Hypothalamus (tissue), 51 donors: Measurements from ENCODE around the gene S1PR2.
"Not testable (repeated sequence)": the region's sequence is repeated elsewhere in the genome, so short reads cannot be mapped to it uniquely, and the experiment has no call there.

Experiments
- DNase-seq, 51 donors: peaks; one replicate each; lab custom pipeline; 2025; lab: John Stamatoyannopoulos, UW

Gene S1PR2

DNA sequence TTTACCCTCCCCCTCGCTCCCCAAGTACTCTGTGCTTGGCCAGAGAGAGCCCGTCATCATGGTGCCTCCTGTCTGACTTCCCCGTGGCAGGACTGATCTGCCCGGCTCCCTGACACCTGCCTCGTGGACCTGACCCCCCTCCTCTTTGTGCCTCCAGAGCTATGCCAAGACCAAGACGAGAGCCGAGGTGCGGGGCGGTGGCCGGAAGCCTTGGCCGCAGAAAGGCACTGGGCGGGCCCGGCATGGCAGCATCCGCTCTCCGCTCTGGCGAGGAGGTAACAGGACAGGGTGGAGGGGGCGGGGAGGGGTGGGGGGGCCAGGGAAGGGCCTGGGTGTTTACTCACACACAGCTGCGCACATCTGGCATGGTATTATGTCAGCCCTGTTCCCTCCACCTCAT lies 25.4 kb upstream of the S1PR2 start:
- no peak for DNase-seq

GRCh38 chr19:10255358-10255757 lies 24.2 kb upstream of the S1PR2 start:
- DNase-seq, result no peak

GRCh38 chr19:10254244-10254643 lies 23.1 kb upstream of the S1PR2 start:
- no peak for DNase-seq

- no peak for DNase-seq
Observed at GRCh38 chr19:10252707-10253106, 21.6 kb upstream of the S1PR2 start.

DNA sequence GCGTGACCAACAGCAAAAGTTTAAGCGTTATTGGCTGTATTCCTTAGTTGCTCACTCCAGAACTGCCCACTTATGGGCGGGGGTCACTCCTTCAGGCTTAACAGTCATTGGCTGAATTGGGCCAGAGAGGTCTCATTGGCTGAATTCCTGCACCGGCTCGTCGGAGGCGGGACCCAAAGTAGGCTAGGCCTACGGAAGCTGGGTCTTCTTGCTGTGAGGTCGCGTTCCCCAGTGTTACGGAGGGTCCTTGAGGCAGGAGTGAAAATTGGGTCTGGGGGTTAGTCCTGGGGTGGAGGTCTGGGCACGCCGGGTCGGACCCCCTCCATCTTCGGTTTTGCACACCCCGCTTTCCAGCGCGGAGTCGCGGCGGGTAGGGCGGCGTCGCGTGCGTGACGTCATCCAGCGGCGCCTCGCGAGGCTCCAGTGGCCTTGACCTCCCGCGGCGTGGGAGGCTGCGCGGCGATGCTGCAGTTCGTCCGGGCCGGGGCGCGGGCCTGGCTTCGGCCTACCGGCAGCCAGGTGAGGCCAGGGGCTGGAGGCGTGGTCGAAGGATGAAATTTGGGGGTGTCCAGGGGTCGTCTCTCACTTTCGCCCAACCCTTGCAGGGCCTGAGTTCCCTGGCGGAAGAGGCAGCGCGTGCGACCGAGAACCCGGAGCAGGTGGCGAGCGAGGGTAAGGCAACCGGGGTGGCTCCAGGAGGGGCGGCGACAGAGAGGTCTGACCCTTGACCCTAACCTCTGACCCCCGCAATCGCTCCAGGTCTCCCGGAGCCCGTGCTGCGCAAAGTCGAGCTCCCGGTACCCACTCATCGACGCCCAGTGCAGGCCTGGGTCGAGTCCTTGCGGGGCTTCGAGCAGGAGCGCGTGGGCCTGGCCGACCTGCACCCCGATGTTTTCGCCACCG lies 20.9 kb upstream of the S1PR2 start, which contains the start of gene MRPL4:
TSS of gene MRPL4 (plus strand) at position 423 of the 903 bp plus-strand sequence. CDS start at position 463, 40 bp downstream.
- DNase-seq, result peak; percentile 73 to 98 (median 93)

DNA sequence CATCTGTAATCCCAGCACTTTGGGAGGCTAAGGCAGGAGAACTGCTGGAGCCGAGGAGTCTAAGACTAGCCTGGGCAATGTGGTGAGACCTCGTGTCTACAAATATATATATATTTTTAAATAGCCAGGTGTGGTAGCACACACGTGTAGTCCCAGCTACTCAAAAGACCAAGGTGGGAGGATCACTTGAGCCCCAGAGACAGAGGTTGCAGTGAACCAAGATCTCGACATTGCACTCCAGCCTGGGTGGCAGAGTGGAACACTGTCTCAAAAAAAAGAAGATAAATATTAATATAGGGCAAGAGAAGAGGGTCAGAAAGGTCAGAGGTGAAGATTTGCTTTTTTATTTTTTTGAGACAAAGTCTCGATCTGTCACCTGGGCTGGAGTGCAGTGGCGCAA lies 15.4 kb upstream of the S1PR2 start:
- no peak for DNase-seq

DNA sequence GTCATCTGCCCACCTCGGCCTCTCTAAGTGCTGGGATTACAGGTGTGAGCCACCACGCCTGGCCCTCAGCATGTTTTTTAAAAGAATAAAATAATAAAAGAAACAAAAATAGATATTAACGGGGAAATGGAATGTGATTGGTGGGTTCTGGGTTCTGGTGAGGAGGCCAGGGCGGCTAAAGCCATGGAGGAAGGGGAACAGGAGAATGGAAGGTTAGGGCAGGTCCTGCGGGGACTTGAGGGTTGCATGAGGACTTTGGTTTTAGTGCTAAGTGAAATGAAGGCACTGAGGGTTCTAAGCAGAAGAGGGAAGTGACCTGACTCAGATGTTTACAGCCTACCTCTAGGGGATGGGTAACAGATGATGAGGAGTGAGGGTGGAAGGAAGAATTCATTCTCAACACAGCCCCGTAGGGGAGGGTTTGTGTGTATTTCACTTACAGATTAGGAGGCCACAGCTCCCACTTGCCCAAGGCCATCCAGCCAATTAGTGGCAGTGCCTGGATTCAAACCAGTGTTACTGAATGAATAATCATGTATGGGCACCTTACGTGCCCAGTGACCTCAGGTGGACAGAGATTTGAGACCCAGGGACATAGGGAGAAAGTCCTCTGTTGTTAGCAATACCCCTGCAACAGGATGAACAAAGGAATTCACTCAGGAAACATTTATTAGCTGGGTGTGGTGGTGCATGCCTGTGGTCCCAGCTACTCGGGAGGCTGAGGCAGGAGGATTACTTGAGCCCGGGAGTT lies 14.2 kb upstream of the S1PR2 start:
- no peak for DNase-seq

- no peak for DNase-seq
Observed at GRCh38 chr19:10243606-10244005, 12.5 kb upstream of the S1PR2 start.

DNA sequence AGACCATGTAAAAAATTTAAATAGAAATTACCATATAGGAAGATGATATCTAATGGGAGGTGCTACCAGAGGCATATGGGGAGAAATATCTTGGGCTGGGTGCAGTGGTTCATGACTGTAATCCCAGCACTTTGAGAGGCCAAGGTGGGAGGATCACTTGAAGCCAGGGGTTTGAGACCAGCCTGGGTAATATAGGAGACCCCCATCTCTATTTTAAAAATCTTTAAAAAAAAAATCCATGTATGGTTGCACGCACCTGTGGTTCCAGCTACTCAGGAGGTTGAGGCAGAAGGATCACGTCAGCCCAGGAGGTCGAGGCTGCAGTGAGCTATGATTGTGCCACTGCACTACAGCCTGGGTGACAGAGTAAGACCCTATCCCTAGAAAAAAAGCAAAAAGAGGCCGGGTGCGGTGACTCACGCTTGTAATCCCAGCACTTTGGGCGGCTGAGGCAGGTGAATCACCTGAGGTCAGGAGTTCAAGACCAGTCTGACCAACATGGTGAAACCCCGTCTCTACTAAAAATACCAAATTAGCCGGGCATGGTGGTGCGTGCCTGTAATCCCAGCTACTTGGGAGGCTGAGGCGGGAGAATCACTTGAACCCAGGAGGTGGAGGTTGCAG lies 10.8 kb upstream of the S1PR2 start:
- not testable (repeated sequence) for DNase-seq

GRCh38 chr19:10238172-10238783 lies 7.1 kb upstream of the S1PR2 start:
- DNase-seq, result no peak

DNA sequence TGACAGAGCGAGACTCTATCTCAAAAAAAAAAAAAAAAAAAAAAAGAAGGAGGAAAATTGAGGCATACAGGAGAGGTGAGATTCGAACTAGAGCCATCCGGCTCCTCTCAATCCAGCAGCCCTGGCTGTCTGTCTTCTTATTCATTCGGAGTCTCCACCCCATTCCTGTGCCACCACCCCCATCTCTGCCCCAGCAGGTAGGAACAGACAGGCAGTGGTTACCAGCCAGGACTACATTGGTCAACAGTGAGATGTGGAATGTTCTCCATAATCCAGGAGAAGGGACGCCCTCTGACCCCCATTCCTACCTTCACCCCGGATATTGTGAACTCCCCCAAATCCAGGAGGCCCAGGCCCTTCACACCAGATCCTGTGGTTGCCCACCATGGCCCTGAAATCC lies 6.6 kb upstream of the S1PR2 start:
- no peak for DNase-seq

GRCh38 chr19:10235409-10235808 lies 4.3 kb upstream of the S1PR2 start:
- DNase-seq, result not testable (repeated sequence)

- no peak for DNase-seq
Observed at GRCh38 chr19:10235003-10235402, 3.9 kb upstream of the S1PR2 start.

- DNase-seq, result no peak
Observed at GRCh38 chr19:10233946-10234345, 2.8 kb upstream of the S1PR2 start.

GRCh38 chr19:10231612-10232228 lies 589 bp upstream of the S1PR2 start:
- no peak for DNase-seq

GRCh38 chr19:10230173-10230860 lies 814 bp downstream of the S1PR2 start:
- peak in 19 of 51 donors; percentile 8 to 63 (median 36) for DNase-seq

DNA sequence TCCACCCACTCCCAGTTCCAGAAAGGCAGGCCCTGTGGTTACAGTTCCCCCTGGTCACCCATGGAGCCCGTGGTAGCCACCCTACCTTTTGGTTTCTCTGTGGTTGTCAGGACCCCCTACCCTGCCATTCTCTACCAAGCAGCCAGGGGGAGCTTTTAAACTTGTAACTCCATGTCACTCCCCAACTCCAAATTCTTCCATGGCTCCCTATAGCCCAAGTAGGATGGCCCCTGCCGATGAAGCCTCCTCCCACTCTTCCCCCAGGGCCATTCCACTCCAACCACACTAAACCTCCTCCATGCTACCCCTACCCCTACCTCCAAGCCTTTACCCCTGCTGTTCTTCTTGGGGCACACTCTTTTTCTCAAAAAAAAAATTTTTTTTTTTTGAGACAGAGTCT lies 2.2 kb downstream of the S1PR2 start:
- peak in 1 of 51 donors; percentile 9 for DNase-seq

- no peak for DNase-seq
Observed at GRCh38 chr19:10228393-10228792, 2.7 kb downstream of the S1PR2 start.
